ENCODE measurements around the gene CAMK1D.

DNA sequence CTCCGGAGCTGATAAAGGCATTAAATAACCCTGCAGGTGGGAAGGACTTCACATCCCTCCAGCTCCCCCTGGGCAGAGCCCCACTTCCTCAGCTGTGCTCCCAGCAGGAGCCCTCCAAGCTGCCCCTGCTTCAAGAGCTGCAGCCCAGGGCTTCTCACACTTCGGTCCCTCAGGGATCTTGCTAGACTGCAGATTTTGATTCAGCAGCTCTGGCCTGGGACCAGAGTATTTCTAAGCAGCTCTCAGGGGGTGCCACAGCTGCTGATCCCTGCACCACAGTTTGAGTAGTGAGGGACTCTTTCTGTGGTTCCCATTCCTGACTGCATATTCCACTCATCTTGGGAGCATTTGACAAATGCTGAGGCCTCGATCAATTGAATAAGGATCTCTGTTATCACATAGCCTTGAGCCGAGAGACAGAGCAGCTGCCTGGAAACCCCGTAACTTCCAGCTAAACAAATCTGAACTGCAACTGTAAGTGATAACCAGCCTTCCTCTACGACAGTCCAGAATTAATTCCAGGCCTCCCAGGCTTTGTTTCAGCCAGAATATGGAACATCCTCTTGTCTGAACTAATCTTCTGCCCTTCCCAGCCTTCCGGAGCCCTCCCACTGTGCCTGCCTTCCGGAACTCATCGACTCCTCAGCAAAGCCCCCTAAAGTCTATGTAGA, 490.7 kb downstream of the CAMK1D start:
- TF ChIP-seq GATA2 (IDR thresholded peaks at IDR 0.05; ENCODE audit: low read depth, low read length) (peak; percentile 57), GATA3 (IDR thresholded peaks at IDR 0.05; ENCODE audit: low read depth, low read length) (no peak)
